GM10248 (cell line): ENCODE results near the gene BEX5.
"Not testable (repeated sequence)": the region's sequence is repeated elsewhere in the genome, so short reads cannot be mapped to it uniquely, and the experiment has no call there.

Experiments
- CTCF ChIA-PET: fragments of 300-600 bp; sonication (Branson Sonifier 250); formaldehyde crosslinking; extraction: SDS; loops from one replicate; lab custom pipeline; 2021; ENCODE audit warnings: antibody characterized with exemption; lab: Yijun Ruan, JAX
- POLR2A ChIA-PET: fragments of 350-650 bp; sonication (Branson Sonifier 250); formaldehyde crosslinking; extraction: SDS; loops from one replicate; lab custom pipeline; 2020; ENCODE audit warnings: antibody characterized with exemption; lab: Yijun Ruan, JAX
- DNase-seq: peaks from one replicate; pipeline ENCODE4 v3.0.0; 2012; ENCODE audit errors: extremely low spot score
- TF ChIP-seq, protein P1 (sequence below): IDR thresholded peaks from 2 replicates; pipeline ENCODE4 v1.5.1; 2012; ENCODE audit warnings: mild to moderate bottlenecking, low read depth; ENCODE audit errors: extremely low read depth, missing control alignments, control extremely low read depth

Gene BEX5

DNA sequence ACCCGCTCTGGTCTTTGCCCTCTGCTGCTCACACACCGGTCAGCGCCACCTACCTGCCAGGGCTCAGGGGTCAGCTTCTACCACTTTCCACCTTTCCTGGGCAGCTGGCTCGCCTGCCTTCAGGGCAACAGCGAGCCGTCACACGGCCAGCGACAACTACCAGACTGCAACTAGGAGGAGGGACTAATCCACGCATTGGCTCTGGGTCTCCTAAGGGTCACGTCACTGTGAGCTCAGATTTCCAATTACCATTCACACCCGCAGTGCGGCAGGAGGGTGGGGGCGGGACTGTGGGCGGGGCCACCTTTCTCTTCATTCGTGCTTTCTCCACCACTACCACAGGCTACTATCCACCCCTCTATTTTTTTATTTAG, at the start of gene BEX5:
Gene BEX5, minus strand, starts transcription at position 172 of the 374 bp plus-strand sequence. CDS start 1,712 bp downstream, outside the sequence.
- POLR2A ChIA-PET, result no interaction called here
- CTCF ChIA-PET, result no interaction called here

DNA sequence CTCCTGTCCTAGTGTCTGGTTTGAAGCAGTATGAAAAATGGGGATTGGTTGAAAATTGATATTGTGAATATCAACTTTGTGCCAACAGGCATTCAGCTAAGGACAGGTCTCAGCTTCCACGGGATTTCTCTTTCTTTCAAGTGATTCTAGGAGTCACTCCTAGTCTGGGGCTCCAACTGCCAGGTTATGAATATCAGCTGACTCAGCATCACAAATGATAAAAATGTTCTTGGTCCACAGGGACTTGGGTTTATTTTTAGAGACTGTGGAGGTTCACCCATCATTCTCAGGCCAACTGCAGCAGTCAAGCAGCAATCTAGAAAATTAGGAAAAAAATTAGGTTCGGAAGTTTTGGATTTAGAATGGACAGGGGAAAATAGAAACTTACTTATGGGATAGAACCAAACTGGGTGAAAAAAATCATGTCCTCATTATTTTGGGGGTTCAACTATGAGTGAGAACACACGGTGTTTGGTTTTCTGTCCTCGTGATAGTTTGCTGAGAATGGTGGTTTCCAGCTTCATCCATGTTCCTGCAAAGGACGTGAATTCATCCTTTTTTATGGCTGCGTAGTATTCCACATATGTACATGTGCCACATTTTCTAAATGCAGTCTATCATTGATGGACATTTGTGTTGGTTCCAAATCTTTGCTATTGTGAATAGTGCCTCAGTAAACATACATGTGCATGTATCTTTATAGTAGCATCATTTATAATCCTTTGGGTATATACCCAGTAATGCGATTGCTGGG, 30.4 kb upstream of the BEX5 start:
- TF ChIP-seq, protein P1, sequence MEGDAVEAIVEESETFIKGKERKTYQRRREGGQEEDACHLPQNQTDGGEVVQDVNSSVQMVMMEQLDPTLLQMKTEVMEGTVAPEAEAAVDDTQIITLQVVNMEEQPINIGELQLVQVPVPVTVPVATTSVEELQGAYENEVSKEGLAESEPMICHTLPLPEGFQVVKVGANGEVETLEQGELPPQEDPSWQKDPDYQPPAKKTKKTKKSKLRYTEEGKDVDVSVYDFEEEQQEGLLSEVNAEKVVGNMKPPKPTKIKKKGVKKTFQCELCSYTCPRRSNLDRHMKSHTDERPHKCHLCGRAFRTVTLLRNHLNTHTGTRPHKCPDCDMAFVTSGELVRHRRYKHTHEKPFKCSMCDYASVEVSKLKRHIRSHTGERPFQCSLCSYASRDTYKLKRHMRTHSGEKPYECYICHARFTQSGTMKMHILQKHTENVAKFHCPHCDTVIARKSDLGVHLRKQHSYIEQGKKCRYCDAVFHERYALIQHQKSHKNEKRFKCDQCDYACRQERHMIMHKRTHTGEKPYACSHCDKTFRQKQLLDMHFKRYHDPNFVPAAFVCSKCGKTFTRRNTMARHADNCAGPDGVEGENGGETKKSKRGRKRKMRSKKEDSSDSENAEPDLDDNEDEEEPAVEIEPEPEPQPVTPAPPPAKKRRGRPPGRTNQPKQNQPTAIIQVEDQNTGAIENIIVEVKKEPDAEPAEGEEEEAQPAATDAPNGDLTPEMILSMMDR, result no peak
- no peak for DNase-seq
- ChIA-PET POLR2A (no interaction called here), CTCF (no interaction called here)

More for the DNA sequence above, at the start of gene BEX5:
- TF ChIP-seq, protein P1, result no peak
- DNase-seq, result peak; percentile 40

DNA sequence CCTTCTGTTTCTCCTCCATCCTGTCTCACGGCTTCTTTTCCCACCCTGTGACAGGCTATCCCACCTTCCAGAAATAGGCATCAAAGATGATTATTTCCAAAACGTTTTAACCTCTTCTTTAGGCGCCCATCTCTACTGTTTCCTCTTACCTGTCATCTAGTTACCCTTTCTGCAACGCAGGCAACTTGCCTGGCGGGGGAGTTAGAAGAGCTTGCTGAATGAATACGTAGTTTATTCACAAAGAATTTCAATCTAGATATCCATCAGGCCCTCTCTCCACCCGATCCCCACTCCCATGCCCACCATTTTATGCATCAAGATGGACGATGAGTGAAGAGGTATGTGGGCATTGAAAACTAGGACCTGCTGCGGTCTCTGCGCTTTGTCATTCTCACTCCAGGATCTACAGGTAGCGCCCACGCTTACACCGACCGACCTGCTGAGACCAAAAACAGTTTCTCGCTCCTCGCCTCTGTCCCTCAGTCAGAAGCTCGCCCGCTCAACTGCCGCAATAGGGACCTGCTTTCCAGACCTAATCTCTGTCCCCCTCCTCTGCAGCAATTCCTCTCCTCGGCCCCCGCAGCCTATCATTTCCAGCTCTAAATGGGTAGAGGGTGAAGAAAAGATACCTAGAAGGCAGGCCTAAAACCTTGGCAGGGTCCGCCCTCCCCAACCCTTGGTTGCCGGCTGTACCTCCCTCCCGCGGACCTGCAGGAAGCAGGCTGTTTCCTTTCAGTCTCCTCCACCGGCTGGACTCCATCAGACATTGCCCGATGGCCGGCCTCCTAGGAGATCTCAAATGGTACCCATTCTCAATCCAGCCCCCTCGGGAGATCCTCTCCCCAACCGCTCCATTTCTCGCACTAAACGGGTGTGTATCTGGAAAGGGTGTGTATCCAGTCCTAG, 624 bp downstream of the BEX5 start:
- no peak for DNase-seq
- CTCF ChIA-PET, result no interaction called here
- TF ChIP-seq, protein P1, result no peak
- POLR2A ChIA-PET, result no interaction called here

DNA sequence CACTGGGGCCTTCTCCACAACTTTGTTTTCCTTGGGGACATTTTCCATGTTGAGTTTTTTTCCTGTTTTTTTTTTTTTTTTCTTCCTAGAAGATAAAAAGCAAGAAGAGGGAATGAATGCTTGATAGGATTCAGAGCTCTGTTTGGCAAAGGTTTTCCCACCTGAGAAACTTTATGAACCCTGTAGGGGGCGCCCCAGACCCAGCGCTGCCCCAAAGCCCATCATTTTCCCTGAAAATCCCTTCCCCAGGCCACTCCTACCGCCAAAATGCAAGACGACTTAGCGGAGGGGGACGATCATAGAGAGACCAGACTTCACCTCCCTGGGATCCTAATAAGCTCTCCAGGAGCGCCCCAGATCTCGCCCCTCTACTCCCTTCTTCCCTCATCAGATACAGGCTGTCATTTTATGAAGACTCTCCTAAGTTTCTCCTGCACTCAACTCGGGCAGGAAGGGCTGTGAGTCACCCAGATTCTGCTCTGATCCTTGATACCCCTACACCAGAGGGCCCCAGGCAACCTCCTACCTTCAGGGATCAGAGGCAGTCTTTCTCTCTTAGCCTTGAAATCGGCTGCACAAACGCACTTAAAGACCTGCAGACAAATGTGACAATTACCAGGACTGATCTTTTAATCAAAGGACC, 1.4 kb downstream of the BEX5 start:
- CTCF ChIA-PET, result interaction anchor here (0.9 to 1.2 kb wide), 2 partner anchors 25 to 89 kb away, joined by 3 read pairs; no protein-coding TSS in a partner anchor

DNA sequence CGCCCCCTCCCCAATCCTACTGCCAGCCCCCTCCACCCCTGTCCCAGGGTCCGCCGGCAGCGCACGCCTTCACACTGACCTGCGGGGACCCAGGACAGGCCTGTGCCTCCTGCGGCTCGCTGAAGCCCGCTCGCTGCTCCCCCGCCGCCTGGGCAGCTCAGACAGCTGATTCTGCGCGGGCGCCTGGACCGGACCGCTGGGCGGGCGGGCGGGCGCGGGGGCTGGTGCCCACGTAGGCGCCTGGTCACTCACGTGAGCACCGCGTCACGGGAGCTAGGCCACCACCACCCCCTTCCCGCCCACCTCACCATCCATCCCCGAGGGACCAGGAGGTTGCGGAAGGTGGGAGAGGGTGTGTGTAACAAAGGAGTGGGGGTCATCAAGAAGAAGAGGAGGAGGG, 13.5 kb downstream of the BEX5 start, which contains the start of gene TCEAL6:
Gene TCEAL6, minus strand, starts transcription at position 208 of the 400 bp plus-strand sequence.
- DNase-seq, CTCF ChIA-PET, POLR2A ChIA-PET: not testable (repeated sequence)

More for the DNA sequence above, 1.4 kb downstream of the BEX5 start:
- POLR2A ChIA-PET, result interaction anchor here (0.6 kb wide), 1 partner anchor 19 kb away, joined by 3 read pairs; no protein-coding TSS in a partner anchor
- TF ChIP-seq, protein P1, result peak; percentile 1
- no peak for DNase-seq

DNA sequence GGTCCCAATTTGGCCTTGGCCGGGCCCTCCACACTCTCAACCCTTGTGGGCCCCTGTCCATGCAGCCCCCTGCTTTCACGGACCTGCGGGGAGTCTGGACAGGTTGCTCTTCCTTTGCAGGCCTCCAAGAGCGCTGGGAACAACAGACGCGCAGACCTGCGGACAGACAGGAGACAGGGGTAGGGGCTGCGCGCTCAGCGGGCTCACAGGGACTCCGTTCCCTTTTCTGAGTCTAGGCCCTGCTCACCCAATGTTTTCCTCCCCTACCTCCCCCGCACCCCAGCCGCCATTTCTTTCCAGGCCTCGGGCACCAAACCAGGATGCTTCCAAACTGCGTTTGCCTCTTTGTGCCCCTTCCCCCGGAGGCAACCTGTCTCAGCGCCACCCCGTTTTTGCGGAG, 14.1 kb downstream of the BEX5 start:
- CTCF ChIA-PET, POLR2A ChIA-PET, DNase-seq: not testable (repeated sequence)

DNA sequence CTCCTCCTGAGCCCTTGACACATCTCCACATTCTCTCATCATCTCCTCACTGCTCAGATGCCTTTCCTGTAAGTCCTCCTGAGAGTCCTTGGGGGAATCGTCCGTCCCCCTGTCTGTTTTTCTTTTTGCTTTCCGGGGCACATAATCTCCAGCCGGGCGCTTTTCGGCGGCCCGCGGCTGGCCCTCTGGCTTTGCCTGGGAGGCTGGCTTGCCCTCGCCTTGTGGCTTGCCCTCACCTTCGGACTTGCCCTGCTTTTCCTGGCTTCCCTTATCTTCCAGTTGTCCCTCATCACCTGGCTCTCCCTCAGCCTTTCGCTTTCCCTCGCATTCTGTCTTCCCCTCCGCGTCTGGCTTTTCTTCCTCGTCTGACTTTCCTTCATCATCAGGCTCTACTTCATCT, 14.9 kb downstream of the BEX5 start:
- POLR2A ChIA-PET, CTCF ChIA-PET, DNase-seq: not testable (repeated sequence)
